CD14-positive monocyte (primary cell): Measurements from ENCODE around the gene DCP2. TPM values are rescaled to one million over a fixed set of nuclear protein-coding genes. Genes with fewer than 3 reads are reported as not detected.

Source experiments
- DNase-seq, 3 donors: peaks; one replicate each; pipeline ENCODE4 v3.0.0-alpha.2; 2011 to 2022
- H2AFZ ChIP-seq: 2 replicates; pipeline ENCODE4 v1.6.0; 2012; ENCODE audit warnings: mild to moderate bottlenecking, low read depth, low read length, inconsistent platforms; ENCODE audit not compliant: insufficient read depth, poor library complexity, severe bottlenecking
- H3K27ac ChIP-seq, 2 donors: 1 replicate in 1 of 2; 2 replicates in 1 of 2; pipeline ENCODE4 v1.5.1; 2012 to 2013; ENCODE audit warnings: low read length in 2 of 2, control low read depth in 1 of 2, inconsistent platforms in 1 of 2, low read depth in 1 of 2, mild to moderate bottlenecking in 1 of 2
- H3K27me3 ChIP-seq, 2 donors: one replicate each; pipeline versions ENCODE4 v1.6.0 to v1.6.1; 2011 to 2013; ENCODE audit warnings: low read length in 2 of 2; ENCODE audit not compliant: control insufficient read depth in 2 of 2, insufficient read depth in 2 of 2
- H3K36me3 ChIP-seq, 2 donors: replicated peaks in 1 of 2; 1 replicate in 1 of 2; 2 replicates in 1 of 2; pipeline versions ENCODE4 v1.5.1 to v1.6.1; 2012 to 2013; ENCODE audit warnings: low read length in 2 of 2, control low read depth in 1 of 2, inconsistent platforms in 1 of 2, mild to moderate bottlenecking in 1 of 2; ENCODE audit not compliant: insufficient read depth in 2 of 2, control insufficient read depth in 1 of 2
- H3K4me1 ChIP-seq, 2 donors: 1 replicate in 1 of 2; 2 replicates in 1 of 2; pipeline versions ENCODE4 v1.5.1 to v1.6.1; 2012 to 2013; ENCODE audit warnings: low read length in 2 of 2, control low read depth in 1 of 2, inconsistent platforms in 1 of 2, mild to moderate bottlenecking in 1 of 2, moderate library complexity in 1 of 2; ENCODE audit not compliant: insufficient read depth in 2 of 2, control insufficient read depth in 1 of 2
- H3K4me2 ChIP-seq: replicated peaks from 2 replicates; pipeline ENCODE3; 2012; ENCODE audit warnings: low read length, moderate library complexity, mild to moderate bottlenecking; ENCODE audit not compliant: poor library complexity, severe bottlenecking; ENCODE audit errors: extremely low read depth
- H3K4me3 ChIP-seq, 3 experiments: fragments of 200-600 bp in 1 of 3; sonication (generic) in 1 of 3; replicated peaks in 1 of 3; 1 replicate in 2 of 3; 2 replicates in 1 of 3; pipeline ENCODE4 v1.5.1; 2011 to 2013; ENCODE audit warnings: low read length in 3 of 3, mild to moderate bottlenecking in 3 of 3, control low read depth in 2 of 3, low read depth in 2 of 3, inconsistent platforms in 1 of 3, moderate library complexity in 1 of 3
- H3K79me2 ChIP-seq: 2 replicates; pipeline ENCODE4 v1.6.0; 2012; ENCODE audit warnings: mild to moderate bottlenecking, control low read depth, inconsistent platforms, low read length, moderate library complexity; ENCODE audit not compliant: insufficient read depth
- H3K9ac ChIP-seq: 2 replicates; pipeline ENCODE4 v1.6.0; 2017; ENCODE audit warnings: low read length, mild to moderate bottlenecking; ENCODE audit not compliant: insufficient read depth, poor library complexity, severe bottlenecking
- H3K9me3 ChIP-seq, 2 donors: replicated peaks in 1 of 2; 1 replicate in 1 of 2; 2 replicates in 1 of 2; pipeline versions ENCODE4 v1.5.1 to v1.6.1; 2012 to 2013; ENCODE audit warnings: low read length in 2 of 2, control low read depth in 1 of 2; ENCODE audit not compliant: control insufficient read depth in 1 of 2, insufficient read depth in 1 of 2
- H4K20me1 ChIP-seq: 2 replicates; pipeline ENCODE4 v1.6.0; 2012; ENCODE audit warnings: mild to moderate bottlenecking, low read length, control low read depth, moderate library complexity; ENCODE audit not compliant: insufficient read depth
- H3K27ac Mint-ChIP-seq, 7 donors: one replicate each; pipeline ENCODE4 v1.8.0; 2020; ENCODE audit warnings: mild to moderate bottlenecking in 7 of 7, mixed read lengths in 7 of 7, moderate library complexity in 6 of 7, inconsistent platforms in 2 of 7
- H3K27me3 Mint-ChIP-seq, 3 donors: one replicate each; pipeline ENCODE4 v1.8.0; 2021 to 2022; ENCODE audit warnings: low read depth in 3 of 3, mild to moderate bottlenecking in 3 of 3, mixed read lengths in 3 of 3, moderate library complexity in 3 of 3, inconsistent platforms in 1 of 3
- H3K36me3 Mint-ChIP-seq, 2 donors: one replicate each; pipeline ENCODE4 v1.8.0; 2020; ENCODE audit warnings: mixed read lengths in 2 of 2, inconsistent platforms in 1 of 2, mild to moderate bottlenecking in 1 of 2
- H3K4me1 Mint-ChIP-seq: one replicate; pipeline ENCODE4 v1.8.0; 2020; ENCODE audit warnings: mild to moderate bottlenecking, mixed read lengths
- H3K4me3 Mint-ChIP-seq, 2 donors: one replicate each; pipeline ENCODE4 v1.8.0; 2020; ENCODE audit warnings: mild to moderate bottlenecking in 2 of 2, mixed read lengths in 2 of 2, moderate library complexity in 1 of 2
- H3K9me3 Mint-ChIP-seq, 7 donors: one replicate each; pipeline ENCODE4 v1.8.0; 2020 to 2022; ENCODE audit warnings: mixed read lengths in 7 of 7, mild to moderate bottlenecking in 6 of 7, moderate library complexity in 6 of 7, inconsistent platforms in 2 of 7
- WGBS: methylation state at CpG from one replicate; pipeline ENCODE4 v1.1.5; 2013; ENCODE audit warnings: missing lambda C conversion rate; ENCODE audit not compliant: insufficient coverage; 5-methylcytosine and 5-hydroxymethylcytosine counted together
- intact Hi-C, 2 donors: fragments of 100-400 bp; cut with micrococcal nuclease; formaldehyde crosslinking; loops; one replicate each; pipeline versions ENCODE4 v1.15.0 to v1.15.1; 2023
- polyA plus RNA-seq, 3 donors: library from polyadenylated mRNA; depleted of rRNA in 1 of 3; unstranded in 2 of 3; stranded (reverse) in 1 of 3; fragments of 300-500 nt in 2 of 3; fragments of >200 nt in 1 of 3; fragmentation: Illumina TruSeq in 2 of 3; gene quantifications; 1 replicate in 2 of 3; 2 replicates in 1 of 3; pipeline ENCODE4 v1.2.3, GENCODE V29; 2012 to 2021
- TF ChIP-seq, protein P1 (sequence below): fragments of 200-600 bp; IDR thresholded peaks from one replicate; pipeline ENCODE4 v1.8.0; 2022; ENCODE audit warnings: antibody characterized with exemption, mild to moderate bottlenecking

Gene DCP2
- polyA plus RNA-seq, 3 donors, result 24.0 to 62.2 (median 58.9) TPM

DNA sequence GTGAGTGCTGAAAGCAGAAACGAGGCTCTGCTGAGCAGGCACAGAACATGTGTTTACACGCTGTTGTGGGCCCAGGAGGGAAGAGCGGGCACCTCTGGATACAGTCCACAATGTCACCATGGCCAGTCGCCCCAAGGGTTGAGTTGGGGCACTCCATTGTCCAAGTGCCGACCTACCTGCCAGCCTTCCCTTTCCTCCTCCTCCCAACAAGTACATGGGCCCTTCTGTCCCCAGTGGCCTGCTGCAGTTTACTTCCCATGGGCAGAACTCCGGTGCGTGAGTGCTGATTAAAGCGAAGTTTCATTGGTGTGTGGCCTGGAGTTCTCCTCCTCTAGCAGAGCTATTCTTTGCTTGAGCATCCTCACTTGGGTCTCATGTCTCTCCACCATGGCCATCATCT is 50.4 kb downstream of the DCP2 start:
- Histone ChIP-seq H3K4me3 (no peak overlapping the region), H3K9ac (no peak overlapping the region), H4K20me1 (peaks cover 38% of the 10 kb centered on the region), H3K4me2 (no peak overlapping the region), H3K9me3 (no peaks in the 10 kb centered on the region), H3K27me3 (no peaks in the 10 kb centered on the region), H2AFZ (no peak overlapping the region), H3K79me2 (no peaks in the 10 kb centered on the region), H3K36me3 (peaks cover 32 to 54% of the 10 kb centered on the region in 2 donors), H3K4me1 (peaks cover 0 to 4% of the 10 kb centered on the region in 2 donors), H3K27ac (no peak overlapping the region)
- H3K9me3 Mint-ChIP-seq, result no peaks in the 10 kb centered on the region
- WGBS, result 86% methylated on average over 7 of the region's 8 CpGs
- TF ChIP-seq, protein P1, sequence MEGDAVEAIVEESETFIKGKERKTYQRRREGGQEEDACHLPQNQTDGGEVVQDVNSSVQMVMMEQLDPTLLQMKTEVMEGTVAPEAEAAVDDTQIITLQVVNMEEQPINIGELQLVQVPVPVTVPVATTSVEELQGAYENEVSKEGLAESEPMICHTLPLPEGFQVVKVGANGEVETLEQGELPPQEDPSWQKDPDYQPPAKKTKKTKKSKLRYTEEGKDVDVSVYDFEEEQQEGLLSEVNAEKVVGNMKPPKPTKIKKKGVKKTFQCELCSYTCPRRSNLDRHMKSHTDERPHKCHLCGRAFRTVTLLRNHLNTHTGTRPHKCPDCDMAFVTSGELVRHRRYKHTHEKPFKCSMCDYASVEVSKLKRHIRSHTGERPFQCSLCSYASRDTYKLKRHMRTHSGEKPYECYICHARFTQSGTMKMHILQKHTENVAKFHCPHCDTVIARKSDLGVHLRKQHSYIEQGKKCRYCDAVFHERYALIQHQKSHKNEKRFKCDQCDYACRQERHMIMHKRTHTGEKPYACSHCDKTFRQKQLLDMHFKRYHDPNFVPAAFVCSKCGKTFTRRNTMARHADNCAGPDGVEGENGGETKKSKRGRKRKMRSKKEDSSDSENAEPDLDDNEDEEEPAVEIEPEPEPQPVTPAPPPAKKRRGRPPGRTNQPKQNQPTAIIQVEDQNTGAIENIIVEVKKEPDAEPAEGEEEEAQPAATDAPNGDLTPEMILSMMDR, result no peak
- peaks cover 8% of the 10 kb centered on the region for H3K4me1 Mint-ChIP-seq
- DNase-seq, result no peak
- peaks cover 38 to 55% of the 10 kb centered on the region in 2 donors for H3K36me3 Mint-ChIP-seq
- peaks cover 0 to 3% (median 0%) of the 10 kb centered on the region in 3 donors for H3K27me3 Mint-ChIP-seq
- intact Hi-C loops, result no loop called here
- no peak overlapping the region for H3K4me3 Mint-ChIP-seq
- H3K27ac Mint-ChIP-seq, result peak overlapping the region in 1 of 7 donors; percentile 75

DNA sequence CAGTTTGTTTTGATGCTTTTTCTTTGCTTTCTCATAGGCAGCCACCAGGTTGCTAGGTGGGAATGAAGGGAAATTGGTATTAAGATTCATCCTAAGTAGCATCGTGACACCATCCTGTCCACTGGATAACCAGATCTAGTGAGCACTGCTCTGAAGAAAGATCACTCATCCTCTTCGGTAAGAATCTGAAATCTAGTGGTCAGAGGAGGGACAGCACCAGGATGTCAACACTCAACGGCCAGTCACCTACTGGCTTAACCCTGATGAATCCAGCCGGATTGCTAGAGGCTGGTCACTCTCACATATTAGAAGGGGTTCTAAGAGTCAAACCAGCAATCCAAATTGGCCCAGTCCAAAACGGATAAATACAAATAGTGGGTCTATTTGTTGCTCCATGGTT is 50.8 kb downstream of the DCP2 start:
- Mint-ChIP-seq H3K36me3 (peaks cover 37 to 51% of the 10 kb centered on the region in 2 donors), H3K9me3 (no peaks in the 10 kb centered on the region), H3K27me3 (peaks cover 0 to 3% (median 0%) of the 10 kb centered on the region in 3 donors), H3K4me3 (no peak overlapping the region), H3K27ac (no peak overlapping the region), H3K4me1 (peaks cover 4% of the 10 kb centered on the region)
- H3K79me2 ChIP-seq, result no peaks in the 10 kb centered on the region
- H3K27me3 ChIP-seq, result no peaks in the 10 kb centered on the region
- H3K27ac ChIP-seq, result no peak overlapping the region
- H3K4me1 ChIP-seq, result peaks cover 0 to 2% of the 10 kb centered on the region in 2 donors
- DNase-seq, result no peak
- H2AFZ ChIP-seq, result no peak overlapping the region
- TF ChIP-seq, protein P1, result no peak
- peaks cover 32 to 50% of the 10 kb centered on the region in 2 donors for H3K36me3 ChIP-seq
- intact Hi-C loops, result no loop called here
- 100% methylated on average over 2 of the region's 5 CpGs for WGBS
- no peak overlapping the region for H3K4me3 ChIP-seq
- H3K9me3 ChIP-seq, result no peaks in the 10 kb centered on the region
- peaks cover 34% of the 10 kb centered on the region for H4K20me1 ChIP-seq
- H3K9ac ChIP-seq, result no peak overlapping the region
- no peak overlapping the region for H3K4me2 ChIP-seq
